ENCODE results near the gene FAHD1.

DNA sequence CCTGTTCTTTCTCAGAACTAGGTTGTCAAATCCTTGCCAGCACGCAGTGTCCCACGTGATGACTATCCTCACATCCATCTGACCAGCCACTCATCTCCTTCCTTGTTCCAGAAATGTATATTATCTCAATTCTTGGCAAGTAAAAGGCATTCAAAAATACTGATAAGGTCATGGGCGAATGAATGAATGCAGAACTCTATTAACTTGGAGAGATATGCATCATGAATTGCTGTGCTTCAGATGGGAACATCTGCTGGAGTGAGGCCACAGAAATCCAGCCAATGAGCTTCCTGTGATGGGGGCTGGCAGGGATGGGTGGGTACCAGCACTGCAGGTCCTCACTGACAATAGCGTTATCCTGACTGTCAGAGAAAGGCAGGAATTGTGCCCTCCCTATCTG lies 19.0 kb downstream of the FAHD1 start:
- TF ChIP-seq, protein P1, sequence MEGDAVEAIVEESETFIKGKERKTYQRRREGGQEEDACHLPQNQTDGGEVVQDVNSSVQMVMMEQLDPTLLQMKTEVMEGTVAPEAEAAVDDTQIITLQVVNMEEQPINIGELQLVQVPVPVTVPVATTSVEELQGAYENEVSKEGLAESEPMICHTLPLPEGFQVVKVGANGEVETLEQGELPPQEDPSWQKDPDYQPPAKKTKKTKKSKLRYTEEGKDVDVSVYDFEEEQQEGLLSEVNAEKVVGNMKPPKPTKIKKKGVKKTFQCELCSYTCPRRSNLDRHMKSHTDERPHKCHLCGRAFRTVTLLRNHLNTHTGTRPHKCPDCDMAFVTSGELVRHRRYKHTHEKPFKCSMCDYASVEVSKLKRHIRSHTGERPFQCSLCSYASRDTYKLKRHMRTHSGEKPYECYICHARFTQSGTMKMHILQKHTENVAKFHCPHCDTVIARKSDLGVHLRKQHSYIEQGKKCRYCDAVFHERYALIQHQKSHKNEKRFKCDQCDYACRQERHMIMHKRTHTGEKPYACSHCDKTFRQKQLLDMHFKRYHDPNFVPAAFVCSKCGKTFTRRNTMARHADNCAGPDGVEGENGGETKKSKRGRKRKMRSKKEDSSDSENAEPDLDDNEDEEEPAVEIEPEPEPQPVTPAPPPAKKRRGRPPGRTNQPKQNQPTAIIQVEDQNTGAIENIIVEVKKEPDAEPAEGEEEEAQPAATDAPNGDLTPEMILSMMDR (IDR thresholded peaks at IDR 0.05) = no peak
- no peak for TF ChIP-seq POLR2A (IDR thresholded peaks at IDR 0.05)
